GM21423 (cell line): ENCODE results near the gene IL20.

Source experiments
- ATAC-seq: cut with Tn5 transposase; IDR thresholded peaks from one replicate; pipeline ENCODE4 v1.9.1; 2021; ENCODE audit warnings: mild to moderate bottlenecking, moderate library complexity; ENCODE audit not compliant: unreplicated experiment

The IL20 gene

DNA sequence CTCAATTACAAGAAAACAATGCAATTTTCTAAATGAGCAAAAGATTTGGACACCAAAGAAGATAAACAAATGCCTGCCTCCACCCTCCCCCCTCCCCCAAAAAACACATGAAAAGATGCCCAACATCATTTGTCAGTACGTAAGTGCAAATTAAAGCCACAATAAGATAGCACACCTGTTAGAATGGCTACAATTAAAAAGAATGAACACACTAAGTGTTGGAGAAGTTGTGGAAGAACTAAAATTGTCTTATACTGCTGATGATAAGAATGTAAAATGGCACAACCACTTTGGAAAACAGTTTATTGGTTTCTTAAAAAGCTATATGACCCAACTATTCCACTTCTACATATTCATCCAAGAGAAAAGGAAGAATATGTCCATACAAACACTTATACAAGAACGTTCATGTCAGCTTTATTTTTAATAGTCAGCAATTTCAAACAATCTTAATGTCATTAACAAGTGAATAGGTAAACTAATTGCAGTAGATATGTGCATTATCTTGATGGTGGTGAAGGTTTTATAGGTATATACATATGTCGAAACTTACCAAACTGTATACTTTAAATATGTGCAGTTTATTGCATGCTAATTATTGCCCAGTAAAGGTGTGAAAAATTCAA lies 10.4 kb downstream of the IL20 start:
- no peak for ATAC-seq

DNA sequence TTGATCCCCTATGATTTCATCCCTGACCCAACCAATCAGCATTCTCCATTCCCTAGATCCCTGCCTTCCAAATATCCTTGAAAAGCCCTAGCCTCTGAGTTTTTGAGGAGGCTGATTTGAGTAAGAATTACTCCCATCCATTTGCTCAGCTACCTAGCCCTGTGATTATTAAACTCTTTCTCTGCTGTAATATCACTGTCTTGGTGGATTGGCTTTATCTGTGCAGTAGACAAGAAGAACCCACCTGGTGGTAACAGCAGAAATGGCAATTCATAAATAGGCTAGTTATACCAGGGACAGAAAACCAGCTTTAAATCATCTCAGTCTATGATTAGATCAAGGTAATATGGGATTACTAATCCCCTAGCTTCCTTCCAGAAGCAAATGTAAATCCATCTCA lies 13.0 kb downstream of the IL20 start:
- no peak for ATAC-seq

DNA sequence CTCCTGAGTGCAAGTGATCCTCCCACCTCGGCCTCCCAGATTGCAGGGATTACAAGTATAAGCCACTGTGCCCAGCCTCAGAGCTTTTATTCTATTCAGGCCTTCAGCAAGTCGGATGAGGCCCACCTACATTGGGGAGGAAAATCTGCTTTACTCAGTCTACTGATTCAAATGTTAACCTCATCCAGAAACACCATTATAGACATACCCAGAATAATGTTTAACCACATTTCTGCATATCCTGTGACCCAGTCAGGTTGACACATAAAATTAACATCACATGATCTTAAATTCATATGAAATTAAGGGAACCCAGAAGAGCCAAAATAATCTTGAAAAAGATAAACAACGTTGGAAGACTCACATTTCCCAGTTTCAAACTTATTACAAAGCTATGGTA lies 14.9 kb downstream of the IL20 start:
- no peak for ATAC-seq

DNA sequence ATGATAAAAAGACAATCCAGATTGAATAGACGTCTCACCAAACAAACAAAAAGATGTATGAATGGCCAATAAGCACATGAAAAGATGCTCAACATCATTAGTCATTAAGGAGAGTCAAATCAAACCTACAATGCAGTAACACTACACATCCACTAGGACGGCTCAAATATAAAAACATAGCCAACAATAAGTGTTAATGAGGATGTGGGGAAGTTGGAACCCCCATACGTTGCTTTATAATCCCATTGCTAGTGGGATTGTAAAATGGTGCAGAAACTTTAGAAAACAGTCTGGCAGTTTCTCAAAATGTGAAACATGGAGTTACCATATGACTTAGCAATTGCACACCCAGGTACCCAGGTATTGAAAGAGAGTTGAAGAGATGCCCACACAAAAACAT lies 17.1 kb downstream of the IL20 start:
- no peak for ATAC-seq

DNA sequence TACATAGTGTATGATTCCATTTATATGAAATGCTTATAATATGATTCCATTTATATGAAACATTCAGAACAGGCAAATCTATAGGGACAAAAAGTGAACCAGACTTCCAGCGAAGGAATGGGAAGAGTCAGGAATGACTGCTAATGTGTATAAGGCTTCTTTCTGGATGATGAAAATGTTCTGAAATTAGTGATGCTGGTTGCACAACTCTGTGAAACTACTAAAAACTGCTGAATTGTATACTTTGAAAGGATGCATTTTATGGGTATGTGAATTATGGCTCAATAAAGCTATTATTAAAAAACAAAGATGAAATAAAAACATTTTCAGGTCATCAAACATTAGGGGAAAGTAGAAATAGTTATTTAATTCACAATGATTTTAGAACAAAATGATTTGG lies 17.7 kb downstream of the IL20 start:
- ATAC-seq: no peak

DNA sequence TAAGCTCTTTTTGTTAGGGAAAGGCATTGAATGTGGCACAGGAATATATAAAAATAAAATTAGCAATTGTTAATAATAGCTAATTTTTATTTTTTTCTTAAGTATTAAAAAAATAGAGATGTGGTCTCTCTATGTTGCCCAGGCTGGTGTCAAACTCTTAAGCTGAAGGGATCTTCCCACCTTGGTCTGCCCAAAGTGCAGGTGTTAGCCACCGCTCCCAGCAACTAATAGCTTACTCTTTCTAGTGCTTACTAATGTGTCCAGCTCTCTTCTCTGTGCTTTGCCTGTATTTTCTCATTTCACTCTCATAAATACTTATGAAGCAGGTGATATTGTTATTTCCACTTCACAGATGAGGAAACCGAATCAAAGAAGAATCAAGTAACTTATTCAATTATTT lies 18.5 kb downstream of the IL20 start:
- ATAC-seq: no peak

DNA sequence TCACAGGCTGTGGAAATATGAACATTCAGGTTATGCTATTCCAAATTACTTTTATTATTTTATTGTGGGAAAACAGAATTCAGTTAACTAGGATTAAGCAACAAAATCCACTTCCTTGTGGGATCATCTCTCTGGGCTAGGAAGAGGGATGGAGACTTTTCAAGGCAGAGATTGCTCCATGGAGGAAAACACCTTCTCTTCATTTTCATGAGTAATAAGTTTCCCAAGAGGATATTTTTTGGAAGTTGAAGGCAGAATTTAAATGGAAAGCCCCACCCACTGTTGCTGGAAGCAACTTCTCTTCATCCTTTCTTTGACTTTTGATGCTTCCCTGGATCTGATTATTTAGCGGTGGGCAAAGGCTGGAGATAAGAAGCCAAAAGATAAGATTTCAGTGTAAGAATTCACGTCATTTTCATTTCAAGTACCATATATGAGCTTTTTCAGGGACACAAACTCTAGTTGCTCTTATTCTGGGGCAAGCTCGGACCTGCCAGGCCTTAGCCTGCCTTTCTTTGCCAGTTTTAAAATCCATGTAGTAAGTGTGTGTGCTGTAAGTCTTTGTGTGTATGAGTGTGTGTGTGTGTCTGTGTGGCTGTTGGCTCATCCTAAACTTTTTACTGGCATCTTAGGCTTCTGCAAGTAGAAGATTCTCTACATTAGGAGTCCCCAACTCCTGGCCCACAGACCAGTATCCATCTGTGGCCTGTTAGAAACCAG lies 20.1 kb downstream of the IL20 start:
- ATAC-seq: no peak

DNA sequence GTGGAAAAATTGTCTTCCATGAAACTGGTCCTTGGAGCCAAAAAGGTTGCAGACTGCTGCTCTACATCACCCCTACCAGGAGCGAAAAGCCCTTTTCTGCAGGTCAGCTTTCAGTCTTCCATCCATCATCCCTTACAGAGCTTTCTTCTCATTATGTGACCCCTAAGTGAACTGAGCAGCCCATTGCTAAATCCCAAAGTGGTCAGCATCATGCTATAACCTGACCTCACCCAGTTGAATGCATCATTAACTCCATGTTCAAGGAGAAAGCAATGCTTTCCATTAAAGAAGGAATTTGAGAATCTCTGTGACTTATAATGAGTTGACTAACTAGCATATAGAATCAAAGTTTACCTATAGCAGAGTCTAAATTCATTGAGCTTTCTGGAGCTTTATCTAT lies 21.4 kb downstream of the IL20 start:
- no peak for ATAC-seq

DNA sequence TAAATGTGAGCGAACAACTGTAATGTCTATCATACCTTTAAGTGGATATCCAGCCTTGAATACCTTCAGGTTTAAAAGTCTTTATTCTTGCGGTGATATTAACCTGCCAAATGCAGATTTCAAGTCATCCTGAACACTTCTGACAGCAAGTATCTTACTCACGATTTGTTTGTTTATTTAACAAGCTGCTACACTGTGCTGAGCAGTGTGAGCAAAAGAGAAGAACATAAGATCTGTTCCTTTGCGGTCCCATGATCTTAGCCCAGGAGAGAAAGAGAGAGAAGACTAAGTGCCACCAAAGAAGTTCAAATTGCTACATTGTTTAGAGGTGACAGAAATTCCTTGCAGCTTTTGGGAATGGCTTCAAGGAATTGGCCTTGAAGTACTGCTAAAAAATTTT lies 22.3 kb downstream of the IL20 start:
- ATAC-seq: no peak

DNA sequence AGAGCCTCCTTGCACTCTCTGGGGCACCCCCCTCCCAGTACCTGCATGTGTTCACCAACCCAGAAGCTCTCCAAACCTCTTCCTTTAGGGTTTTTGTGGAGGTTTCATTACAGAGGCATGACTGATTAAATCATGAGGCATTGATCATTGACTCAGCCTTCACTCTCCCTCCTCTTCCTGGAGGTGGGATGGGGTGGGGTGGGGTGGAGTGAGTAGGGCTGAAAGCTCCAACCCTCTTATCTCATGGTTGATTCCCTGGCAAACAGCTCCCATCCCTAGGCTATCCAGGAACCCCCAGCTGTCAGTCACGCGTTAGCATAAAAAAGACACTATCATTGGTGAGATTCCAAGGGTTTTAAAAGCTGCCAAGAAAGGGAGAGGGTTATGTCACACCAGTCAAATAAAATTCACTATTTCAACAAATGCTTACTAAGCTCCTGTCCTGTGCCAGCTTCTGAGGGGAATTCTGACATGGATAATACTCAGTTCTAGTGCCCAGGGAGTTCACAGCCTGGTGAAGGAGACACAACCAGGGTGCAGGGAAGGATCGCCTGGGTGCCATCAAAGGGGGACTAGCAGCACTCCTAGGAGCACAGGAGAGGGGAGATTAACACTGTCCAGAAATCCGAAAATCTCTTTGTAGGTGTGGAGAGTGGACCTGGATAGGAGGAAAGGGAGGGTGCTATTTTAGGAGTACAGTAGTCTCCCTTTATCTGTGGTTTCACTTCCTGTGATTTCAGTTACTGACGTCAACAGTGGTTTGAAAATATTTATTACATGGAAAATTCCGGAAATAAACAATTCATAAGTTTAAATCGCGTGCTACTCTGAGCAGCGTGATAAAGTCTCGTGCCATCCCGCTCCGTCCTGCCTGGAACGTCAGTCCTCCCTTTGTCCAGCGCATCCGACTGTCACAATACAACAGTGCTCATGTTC lies 25.0 kb downstream of the IL20 start:
- ATAC-seq: no peak

DNA sequence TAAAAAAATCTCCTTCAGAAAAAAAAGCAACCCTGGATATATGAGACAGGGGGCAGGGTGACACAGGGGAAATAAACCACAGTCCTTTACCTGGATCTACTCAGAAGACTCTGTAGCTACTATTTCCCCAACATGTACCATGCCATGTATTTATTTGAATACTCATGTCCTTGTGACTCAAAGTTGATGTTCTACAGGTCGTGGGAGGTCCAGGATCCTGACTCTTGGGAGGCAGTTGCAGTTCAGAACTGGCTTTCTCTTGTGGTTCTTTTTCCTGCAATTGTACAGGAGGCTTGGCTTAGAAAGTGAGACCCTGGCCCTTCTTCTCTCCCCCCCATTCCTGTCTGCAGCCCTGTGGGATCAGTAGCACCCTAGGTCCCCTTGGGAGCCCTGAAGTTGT lies 26.0 kb downstream of the IL20 start:
- no peak for ATAC-seq

DNA sequence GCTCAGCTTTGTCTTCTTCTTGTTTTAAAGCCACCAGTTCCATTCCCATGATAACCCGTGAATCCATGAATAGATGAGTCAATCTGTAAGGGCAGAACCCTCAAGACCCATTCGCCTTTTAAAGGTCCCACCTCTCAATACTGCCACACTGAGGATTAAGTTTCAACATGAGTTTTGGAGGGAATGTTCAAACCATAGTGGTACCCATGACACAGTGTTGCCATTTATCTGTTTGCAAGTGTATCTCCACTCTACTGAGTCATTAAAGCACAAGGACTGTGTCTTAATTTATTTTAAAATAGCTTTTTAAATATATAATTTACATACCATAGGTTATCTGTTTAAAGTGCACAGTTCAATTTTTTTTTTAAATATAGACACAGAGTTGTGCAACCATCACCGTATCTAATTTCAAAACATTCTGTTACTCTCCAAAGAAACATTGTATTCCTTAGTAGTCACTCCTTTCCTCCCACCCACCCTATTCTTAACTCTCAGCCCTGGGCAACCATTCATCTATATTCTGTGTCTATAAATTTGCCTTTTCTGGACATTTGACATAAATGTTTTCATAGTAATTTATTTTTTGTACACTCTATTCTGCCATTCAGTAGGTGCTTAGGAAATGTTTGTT lies 27.0 kb downstream of the IL20 start:
- ATAC-seq: no peak

DNA sequence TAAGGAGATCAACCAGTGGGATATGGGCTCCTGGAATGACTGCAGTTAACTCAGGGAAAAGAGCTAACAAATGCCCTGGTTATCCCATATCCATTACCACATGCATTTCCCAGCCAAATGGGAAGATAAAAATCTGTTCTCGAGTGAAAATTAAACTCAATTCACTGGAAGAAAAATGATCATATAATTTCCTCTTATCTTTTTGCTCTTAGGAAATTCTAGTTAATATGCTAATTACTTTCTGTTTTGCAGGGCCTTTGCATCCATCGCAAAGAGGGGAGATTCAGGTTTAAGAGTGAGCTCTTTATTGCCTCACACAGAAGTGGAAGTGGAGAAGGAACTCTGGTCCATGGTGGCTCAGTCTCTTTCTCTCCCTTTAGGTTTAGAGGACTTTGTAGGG lies 28.0 kb downstream of the IL20 start:
- ATAC-seq: no peak

DNA sequence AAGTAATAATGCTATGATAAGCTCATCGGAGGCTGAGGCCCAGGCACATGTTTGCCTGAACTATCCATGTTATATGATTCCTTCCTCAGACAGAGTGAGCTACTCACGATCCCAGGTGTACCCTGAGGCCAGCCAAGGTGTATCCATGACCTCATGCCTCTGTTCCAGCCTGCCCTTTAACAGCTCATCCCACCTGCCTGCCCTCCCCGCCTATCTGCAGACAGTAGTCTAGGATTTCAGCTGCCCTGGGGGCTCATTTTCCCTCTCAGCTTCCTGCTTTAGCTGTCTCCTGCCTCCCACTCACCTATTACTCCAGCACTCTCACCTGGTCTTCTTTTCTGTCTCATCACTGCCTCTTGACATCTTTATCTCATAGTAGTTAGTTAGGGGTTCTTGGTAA lies 29.9 kb downstream of the IL20 start:
- ATAC-seq: no peak

DNA sequence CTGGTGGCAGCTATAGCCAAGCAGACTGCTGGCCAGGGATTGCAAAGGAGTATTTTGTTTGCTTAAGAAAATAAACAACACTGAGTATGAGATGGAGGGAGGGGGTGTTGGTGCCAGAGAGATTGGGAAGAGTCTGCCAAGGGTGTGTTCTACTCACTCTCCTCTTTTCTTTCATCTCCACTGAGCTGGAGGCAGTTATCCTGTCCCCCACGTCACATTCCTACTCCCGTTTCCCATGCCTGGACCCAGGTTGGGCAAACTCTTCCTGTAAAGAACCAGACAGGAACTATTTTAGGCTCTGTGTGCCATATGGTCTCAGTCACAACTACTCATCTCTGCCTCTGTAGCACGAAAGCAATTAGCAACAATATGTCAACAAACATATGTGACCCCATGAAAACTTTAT lies 30.4 kb downstream of the IL20 start:
- ATAC-seq: no peak

DNA sequence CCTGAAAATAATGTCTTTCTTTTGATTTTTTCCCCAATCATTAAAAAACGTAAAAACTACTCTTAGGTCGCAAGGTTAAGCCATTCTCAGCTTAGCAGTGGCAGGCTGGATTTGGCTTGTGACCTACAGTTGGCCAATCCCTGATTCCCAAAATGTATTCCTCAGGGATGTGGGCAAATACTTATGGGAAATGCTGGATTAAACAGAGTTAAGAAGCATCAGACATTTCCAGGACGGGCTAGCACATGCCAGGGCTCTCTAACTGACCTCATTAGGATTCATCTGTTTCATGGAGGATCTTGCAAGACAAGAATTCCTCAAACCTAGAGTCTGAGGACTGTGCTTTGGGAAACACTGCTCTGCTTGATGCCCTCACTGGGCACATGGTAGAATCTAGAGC lies 30.8 kb downstream of the IL20 start:
- ATAC-seq: no peak

DNA sequence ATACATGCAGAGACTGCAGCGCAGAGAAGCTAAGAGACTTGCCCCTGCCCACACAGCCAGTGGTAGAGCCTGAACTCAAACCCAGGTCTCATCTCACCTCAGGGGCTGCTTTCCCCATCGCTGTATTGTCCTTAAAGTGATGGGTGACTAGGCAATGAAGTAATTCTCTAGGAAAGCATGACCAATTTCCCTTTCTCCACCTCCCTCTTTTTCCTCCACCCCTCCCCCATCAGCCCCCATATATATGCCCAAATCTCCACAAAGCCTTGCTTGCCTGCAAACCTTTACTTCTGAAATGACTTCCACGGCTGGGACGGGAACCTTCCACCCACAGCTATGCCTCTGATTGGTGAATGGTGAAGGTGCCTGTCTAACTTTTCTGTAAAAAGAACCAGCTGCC lies 31.8 kb downstream of the IL20 start, which contains the start of gene IL24:
IL24 (plus strand) TSS at position 269 of the 400 bp plus-strand sequence. CDS start 390 bp downstream, outside the sequence.
- no peak for ATAC-seq

DNA sequence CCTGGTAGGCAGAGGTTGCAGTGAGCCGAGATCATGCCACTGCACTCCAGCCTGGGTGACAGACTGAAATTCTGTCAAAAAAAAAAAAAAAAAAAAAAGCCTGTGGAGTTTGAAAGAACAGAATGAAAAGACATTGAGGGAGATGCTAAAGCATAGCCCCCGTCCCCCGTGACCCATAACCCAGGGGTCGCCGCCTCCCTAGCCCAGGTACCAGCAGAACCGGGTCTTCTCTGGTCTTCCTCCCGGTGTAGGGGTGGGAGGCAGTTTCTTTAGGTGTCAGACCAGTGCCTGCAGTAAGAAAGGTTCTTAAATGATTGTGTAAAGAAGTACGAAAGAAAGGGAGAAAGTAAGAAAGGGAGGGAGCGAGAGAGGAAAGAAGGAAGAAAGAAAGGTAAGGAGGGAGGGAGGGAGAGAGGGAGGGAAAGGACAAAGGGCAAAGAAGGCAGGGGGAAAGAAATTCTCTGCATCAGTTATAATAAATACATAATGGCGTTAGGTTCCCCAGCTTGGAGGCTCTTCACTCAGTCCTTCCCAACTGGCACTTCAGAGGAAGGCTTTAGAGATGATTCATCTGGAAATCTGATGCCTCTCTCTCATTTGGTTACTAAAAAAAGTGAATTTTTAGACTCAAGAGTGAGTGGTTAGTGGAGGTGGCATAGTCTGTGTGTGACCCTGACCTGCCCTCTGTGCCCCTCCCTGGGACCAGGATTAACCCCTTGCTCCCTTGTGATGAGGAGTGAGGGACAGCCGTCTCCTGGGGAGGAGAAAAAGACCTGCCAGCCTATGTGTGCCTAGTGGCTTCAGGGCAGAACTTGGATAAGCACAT lies 32.9 kb downstream of the IL20 start:
- no peak for ATAC-seq

DNA sequence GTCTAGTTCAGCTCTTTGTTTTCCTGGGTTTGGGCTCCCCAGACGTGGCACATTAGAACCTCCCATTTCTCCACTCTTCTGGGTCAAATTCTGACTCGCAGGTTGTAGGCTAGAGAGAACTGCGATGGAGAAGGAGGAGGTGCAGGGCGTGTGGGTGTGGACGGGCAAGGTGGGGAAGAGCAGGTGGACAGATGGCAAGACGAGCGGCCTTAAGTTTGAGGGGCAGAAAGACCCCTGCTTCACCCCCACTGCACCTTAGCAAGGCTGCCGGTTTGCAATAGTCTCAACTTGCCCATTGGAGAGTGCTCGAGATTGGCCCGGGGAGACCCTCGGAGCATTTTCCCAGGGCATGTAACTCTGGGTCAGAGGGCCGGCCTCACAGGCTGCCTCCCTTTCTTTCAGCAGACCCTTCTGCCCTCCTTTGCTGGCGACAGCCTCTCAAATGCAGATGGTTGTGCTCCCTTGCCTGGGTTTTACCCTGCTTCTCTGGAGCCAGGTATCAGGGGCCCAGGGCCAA lies 33.5 kb downstream of the IL20 start:
- ATAC-seq: no peak

DNA sequence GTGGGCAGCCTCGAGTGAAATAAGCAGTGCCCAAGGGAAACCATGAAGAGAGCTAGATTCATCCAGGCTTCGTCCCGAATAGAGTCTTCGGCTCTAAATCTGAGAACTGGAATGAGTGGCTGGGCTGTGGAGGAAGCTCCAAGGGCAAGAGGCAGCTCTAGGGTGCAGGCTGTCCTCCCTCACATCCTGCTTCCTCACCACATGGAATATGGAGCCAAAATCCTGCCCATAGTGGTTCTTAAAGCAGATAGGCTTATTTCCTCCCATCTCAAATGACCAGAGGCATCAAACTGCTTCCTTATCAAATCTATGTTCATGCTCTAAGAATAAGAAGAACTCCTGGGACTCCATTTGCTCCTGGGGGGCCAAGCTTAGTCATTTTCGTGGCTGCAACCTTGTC lies 34.3 kb downstream of the IL20 start:
- ATAC-seq: no peak
